Putamen (tissue), 1 donor: Measurements from ENCODE around the gene TRIM2.

Experiments
- DNase-seq: peaks from one replicate; pipeline ENCODE4 v3.0.0-alpha.2; 2016; ENCODE audit warnings: low spot score

Gene TRIM2

GRCh38 chr4:153275380-153276276 is 71.4 kb downstream of the TRIM2 start:
- no peak for DNase-seq

- no peak for DNase-seq
These were observed 72.7 kb downstream of the TRIM2 start for GRCh38 chr4:153276971-153277370.

DNA sequence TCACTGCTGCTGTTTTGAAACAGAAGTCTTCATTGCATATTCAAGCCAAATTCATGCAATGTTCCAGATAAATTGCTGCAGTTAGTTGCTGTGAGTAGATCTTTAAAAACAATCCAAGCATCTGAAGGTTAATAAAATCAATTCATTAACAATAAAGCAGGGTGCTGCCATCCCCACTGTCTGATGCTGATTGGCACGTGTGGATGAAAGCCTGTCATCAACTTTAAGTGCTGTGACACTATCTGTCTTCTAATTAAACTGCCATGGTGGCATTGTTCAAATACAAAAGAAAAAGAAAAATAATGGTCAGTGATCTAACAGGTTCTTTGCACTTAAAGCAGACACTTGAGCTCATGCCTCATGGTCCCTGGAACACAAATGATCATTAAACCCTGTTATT is 77.2 kb downstream of the TRIM2 start:
- DNase-seq: no peak

DNA sequence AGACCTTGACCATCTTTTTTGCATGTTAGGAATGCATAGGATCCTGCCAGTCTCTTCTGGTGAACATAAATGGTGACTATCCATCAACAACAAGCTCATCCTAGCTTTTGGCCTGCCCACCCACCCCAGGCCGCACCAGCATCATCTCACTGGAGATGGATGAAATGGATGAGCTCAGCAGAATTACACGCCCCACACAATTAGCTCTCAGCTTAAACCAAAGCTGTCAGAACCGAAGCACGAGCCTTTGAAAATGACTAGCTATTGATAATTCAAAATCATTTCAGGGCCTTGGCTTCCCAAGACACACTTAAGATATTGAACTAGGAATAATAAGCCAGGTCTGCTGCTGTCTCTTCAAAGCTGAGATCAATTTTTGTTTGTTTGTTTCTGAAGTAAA is 77.8 kb downstream of the TRIM2 start:
- DNase-seq: no peak

GRCh38 chr4:153283260-153283659 is 79.0 kb downstream of the TRIM2 start:
- DNase-seq: no peak

DNA sequence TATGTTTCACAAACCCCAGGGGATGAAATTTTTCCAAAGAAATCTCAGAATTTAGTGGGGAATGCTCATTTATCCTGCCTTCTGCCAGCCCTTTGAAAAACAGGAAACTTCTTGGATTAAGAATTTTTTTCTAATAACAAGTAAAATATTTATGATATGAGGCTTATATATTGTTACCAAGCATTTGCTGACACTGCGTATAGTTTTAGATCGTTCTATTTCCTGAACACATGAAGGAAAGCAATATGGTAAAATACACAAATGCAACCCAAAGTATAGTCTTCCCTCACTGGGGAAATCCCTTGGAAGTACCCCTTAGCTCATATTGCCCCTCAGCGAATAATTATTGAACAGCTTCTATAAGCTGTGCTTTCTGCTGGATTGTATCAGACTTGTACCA is 85.9 kb downstream of the TRIM2 start:
- DNase-seq: no peak

- no peak for DNase-seq
These were observed 87.3 kb downstream of the TRIM2 start for GRCh38 chr4:153291562-153291961.

GRCh38 chr4:153292897-153293741 is 88.9 kb downstream of the TRIM2 start:
- DNase-seq: no peak

DNA sequence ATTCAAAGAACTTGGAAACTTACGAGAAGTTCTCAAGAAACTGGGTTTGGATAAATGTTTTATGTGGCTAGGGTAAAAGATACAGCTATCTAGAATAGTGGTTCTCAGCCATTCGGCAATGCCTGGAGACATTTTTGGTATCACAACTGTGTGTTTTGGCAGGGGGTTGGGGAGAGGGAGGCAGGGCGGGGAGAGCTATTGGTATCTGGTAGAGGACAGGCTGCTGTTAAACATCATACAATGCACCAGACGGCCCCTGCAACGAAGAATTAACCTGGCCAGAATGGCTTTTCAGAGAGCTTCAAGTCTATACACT is 89.5 kb downstream of the TRIM2 start:
- DNase-seq: no peak

DNA sequence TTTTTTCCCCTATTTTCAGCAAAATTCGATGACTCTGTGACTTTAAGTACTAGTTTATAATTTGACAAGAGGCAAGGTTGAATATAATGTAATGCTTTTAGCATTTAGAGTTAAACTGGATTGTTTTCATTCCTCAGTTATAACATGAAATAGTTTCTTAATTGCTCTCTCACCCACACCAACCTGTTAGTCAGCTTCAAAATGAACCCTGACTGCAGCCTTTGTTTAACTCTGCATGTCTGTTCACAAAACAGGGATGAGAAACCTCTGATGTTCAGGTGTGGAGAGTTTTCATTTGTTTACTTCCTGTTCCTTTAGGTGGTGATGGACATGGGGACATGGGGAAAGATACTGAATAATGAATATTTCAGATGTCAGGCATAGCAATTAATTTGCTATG is 90.4 kb downstream of the TRIM2 start:
- no peak for DNase-seq

GRCh38 chr4:153295131-153295755 is 91.0 kb downstream of the TRIM2 start:
- no peak for DNase-seq

- DNase-seq: no peak
These were observed 92.0 kb downstream of the TRIM2 start for GRCh38 chr4:153296040-153296823.

GRCh38 chr4:153297116-153297515 is 92.9 kb downstream of the TRIM2 start:
- no peak for DNase-seq

DNA sequence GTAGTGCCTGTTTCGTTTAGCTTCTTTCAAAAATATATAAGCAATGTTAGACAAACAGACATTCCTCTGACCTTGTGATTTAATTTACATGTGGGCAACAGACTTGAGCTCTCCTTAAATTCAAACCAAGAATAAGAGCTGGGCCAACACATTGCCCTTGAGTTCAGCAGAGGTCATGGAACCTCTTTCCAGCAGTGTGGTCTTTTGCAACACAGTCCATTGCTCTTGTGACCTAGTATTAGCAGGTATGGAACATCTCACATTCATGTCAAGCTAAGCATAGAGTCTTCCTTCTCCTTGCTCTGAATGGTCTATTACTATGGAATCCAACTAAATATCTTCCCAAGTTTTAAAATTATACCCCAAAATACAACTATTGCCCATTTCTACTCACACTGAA is 106.5 kb downstream of the TRIM2 start:
- DNase-seq: no peak

- no peak for DNase-seq
These were observed 110.7 kb downstream of the TRIM2 start for GRCh38 chr4:153314915-153315314.

DNA sequence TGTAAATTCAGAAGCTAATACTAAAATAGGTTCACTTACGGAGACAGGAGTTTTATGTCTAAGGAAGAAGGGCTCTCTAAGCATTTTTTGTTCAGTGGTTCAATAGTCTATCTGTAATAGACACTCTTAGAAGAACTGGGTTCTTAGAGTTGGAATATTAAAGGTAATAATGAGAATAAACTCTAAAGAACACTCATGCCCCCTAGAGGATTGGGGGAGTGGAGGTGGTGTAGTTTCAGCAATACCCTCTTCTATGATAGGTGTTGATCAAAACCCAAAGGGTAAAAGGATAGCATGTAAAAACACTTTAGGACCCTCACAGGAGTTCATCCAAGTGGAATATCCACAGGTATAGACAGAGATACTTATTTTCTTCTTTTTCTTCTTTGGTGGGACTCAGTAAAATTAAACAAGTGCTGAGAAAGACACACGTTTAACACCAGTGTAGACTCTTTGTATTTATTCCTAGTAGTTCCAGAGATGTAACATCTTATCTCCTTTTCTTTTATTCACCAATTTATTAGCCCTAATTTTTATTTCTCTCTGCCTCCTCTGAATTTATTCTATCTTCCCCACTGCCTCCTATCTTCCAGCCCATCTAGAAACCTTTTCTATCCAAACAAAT is 114.6 kb downstream of the TRIM2 start:
- peak; percentile 31 for DNase-seq

DNA sequence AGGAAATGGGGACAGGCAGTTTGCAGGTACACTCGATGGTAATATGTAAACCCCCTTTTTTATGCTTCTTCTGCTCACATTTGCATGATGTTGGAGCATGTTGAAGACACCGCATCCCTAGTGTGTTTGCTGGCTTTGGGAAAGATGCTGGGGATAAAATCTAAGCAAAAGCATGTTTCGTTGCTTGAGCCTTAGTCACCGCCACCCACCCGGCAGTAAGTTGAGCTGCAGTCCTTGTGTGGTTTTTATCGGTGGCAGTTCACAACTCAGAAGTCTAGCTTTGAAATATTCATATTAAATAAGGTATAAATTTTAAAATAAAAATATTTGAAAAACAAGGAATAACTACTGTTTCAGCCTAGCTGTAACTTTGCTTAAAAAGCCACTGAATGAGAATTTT is 118.5 kb downstream of the TRIM2 start:
- DNase-seq: no peak

- no peak for DNase-seq
These were observed 119.8 kb downstream of the TRIM2 start for GRCh38 chr4:153324046-153324445.

DNA sequence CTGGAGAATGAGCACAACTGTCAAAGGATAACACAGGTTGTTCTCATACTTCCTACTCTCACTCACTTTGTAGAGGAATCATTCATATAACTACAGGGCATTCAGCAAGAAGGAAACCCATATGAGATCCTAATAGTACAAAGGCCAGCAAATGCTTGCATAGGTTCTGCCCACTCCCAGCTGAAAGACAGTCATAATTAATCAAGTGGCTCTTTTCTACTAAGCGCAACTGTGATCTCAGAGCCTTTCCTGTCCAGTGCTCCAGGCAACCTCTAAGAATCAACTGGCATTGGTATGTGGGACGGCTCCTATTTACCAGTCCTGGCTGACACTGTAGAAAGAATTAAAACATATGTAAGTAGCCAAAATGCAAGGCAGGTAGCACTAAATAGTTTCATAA is 121.3 kb downstream of the TRIM2 start:
- DNase-seq: no peak

- no peak for DNase-seq
These were observed 122.3 kb downstream of the TRIM2 start for GRCh38 chr4:153326513-153326912.

DNA sequence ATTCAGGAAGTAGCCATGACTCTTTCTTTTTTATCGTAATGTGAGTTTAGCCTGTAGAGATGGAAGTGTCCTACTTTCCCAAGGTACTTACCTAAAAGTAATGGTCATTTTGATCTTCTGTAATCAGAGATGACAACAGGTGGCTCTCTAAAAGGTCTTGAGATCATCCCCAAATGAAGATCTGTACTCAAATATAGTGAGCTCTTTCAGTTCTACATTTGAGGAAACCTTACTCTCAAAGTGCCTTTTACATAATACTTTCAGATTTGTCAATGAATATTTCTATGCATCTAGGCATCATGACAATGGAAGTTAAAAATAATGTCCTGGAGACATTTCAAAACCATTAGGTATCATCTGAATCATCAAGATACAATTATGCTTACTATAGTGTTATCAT is 123.0 kb downstream of the TRIM2 start:
- no peak for DNase-seq

DNA sequence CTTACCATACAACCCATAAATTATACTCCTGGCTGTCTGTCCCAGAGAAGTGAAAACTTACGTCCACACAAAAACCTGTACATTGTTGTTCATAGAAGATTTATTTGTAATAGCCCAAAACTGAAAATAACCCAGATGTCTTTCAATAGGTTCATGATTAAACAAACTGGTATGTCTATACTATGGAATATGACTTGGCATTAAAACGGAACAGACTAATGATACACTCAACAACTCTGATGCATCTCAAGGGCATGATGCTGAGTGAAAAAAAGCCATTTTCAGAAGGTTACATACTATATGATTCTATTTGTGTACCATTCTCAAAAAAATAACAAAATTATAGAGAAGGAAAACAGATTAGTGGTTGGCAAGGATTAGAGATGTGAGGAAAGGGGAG is 128.7 kb downstream of the TRIM2 start:
- DNase-seq: no peak
